SHP77 (cell line): ENCODE measurements around the gene IFNAR2.

Experiments
- DNase-seq, 2 experiments: peaks; one replicate each; lab custom pipeline; 2025; lab: John Stamatoyannopoulos, UW

The IFNAR2 gene

DNA sequence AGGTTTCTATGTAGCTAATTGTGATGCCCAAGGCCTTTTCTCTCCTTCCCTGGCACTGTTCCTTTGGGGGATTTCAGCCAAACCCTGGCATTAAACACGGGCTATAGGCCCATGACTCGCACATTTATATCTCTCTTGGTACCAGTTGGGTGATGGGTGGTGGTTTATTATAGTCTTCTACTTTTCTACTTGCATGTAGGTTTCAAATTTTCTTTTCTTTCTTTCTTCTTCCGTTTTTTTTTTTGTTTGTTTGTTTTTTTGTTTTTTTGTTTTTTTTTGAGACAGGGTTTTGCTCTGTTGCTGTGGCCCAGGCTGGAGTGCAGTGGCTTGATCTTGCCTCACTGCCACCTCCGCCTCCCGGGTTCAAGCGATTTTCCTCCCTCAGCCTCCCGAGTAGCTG lies 37.5 kb downstream of the IFNAR2 start:
- no peak for DNase-seq

DNA sequence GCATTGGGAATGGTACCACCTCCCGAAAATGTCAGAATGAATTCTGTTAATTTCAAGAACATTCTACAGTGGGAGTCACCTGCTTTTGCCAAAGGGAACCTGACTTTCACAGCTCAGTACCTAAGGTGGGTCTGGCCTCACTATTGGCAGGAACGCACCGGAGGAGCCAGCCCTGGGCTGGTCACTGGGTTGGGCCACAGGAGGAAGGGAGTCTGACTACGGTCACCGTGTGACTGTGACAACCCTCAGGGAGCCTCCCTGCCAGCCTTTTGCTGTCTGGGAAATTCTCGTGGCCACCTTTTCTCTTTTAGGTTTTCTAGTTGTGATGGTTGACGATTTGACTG lies 38.6 kb downstream of the IFNAR2 start:
- DNase-seq: no peak

DNA sequence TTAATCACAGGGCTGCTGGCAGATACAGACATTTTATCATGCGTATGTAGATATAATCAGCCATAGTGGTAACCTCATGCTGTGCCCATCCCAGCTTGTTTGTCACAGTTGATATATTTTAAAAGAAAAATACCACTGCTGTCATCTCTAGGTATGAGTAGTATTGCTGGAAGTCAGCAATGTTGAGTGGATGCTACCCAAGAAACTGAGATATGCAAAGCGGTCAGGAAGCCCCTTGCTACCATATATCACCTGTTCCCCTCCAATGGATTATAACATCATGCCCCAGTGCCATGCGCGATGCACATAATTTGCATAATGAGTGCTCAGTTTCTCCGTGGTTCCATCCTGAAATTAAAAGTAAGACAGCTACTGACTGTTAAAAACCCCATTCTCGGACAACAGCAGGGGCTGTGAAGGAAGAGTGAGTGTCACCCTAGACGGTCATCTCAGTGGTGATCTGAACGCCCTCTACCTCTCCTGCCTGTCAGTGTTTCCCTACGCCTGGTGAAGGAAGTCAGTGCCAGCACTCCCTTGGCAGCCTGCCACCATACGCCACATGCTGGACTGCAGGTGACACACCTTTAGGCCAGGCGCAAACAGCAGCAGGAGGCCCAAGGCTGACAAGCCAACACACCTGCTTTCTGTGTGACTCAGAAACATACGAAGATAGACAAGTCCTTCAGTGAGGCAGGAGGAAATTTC lies 39.2 kb downstream of the IFNAR2 start:
- DNase-seq: peak; percentile 86 to 90

DNA sequence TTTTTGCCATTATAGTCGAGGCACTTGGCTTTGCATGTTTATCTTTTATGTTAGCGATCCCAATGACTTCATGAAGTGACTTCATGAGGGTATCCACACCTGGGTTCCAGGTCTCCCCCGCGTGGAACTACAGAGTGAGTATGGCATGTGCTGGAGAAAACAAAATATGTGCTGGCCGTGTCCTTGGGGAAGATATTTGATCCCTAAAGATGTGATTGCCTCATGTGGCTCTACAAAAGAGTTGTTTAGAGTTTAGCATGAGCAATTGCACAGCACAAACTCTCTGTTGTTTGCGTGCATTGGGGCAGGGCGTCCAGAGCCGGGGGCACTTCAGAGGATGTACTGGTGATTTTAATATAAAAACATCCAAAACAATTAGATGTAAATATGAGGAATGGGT lies 41.2 kb downstream of the IFNAR2 start:
- DNase-seq: no peak

DNA sequence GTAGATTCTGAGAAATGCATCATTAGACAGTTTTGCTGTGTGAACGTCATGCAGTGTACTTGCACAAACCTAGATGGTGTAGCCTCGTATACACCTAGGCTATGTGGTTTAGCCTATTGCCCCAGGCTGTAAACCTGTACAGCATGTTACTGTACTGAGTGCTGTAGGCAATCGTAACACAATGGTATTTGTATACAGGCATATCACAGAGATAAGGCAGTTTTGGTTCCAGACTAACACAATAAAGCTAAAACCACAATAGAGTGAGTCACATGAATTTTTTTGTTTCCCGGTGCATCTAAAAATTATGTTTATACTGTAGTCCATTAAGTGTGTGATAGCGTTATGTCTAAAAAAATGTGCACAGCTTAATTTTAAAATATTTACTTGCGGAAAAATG lies 43.3 kb downstream of the IFNAR2 start:
- no peak for DNase-seq

DNA sequence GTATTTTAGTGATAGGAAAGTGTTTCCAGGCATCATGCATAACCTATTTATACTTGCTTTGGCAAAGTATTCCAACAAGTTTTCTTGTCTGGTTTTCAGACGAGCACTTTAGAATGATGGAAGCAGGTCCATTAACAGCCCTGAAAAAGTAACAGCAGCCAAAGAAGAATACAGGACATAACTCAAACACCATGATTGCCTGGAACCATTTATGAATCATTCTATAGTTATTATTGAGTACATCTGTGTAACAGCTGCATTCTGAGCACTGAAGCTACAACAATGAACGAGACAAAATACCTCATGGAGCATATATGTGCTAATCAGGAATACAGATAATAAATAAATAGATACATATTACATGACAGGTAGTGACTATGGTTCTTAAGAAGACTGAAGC lies 49.0 kb downstream of the IFNAR2 start:
- DNase-seq: no peak

DNA sequence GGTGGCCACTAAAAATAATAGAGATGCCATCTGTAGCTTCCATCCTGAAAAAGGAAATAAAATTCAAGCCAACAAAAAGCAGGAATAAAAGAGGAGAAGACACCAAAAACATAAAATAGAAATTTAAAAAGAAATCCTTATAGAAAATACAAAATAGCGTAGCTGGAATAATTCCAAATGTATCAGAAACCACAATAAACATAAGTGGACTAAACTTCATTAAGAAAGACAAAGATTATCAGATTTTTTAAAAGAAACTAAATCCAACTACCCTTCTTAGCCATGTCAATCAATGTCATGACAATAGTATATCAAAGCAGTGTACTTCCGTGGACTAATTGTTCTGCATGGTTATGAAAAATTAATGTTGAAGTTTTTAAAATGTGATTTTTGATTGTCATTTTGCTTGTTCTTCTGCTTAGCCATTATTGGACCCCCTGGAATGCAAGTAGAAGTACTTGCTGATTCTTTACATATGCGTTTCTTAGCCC lies 49.6 kb downstream of the IFNAR2 start:
- DNase-seq: no peak
